Measurements from ENCODE around the gene TBC1D12.
A peak's percentile ranks its signal among the peaks of the same experiment; 100 is the strongest.
"Not testable (repeated sequence)": the region's sequence is repeated elsewhere in the genome, so short reads cannot be mapped to it uniquely, and the experiment has no call there.

Gene TBC1D12

GRCh38 chr10:94383530-94383929 is 18.8 kb upstream of the TBC1D12 start:
- no peak for TF ChIP-seq ZFX (IDR thresholded peaks at IDR 0.05; ENCODE audit: borderline replicate concordance)
- no peak overlapping the region for H3K27ac ChIP-seq

DNA sequence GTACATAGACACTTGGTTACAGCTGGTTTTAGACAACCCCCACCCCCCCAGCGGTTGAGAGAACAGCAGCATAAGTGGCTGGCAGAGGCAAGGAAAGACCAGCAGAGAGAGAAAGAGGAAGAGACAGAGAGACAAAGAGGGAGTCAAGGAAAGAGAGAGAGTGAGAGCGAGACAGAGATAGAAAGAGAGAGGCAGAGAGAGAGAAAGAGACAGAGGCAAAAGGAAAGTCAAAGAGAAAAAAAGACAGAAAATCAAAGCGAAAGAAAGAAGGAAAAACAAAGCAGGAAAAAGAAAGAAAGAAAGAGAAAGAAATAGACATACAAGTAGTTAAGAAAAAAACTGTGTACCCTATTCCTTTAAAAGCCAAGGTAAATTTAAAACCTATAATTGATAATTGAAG is 16.6 kb upstream of the TBC1D12 start:
- not testable (repeated sequence) for H3K27ac ChIP-seq

- not testable (repeated sequence) for H3K27ac ChIP-seq
Measured at GRCh38 chr10:94392117-94392516, 10.2 kb upstream of the TBC1D12 start.

- TF ChIP-seq ZFX (IDR thresholded peaks at IDR 0.05; ENCODE audit: borderline replicate concordance), result no peak
- TF ChIP-seq, protein P1, sequence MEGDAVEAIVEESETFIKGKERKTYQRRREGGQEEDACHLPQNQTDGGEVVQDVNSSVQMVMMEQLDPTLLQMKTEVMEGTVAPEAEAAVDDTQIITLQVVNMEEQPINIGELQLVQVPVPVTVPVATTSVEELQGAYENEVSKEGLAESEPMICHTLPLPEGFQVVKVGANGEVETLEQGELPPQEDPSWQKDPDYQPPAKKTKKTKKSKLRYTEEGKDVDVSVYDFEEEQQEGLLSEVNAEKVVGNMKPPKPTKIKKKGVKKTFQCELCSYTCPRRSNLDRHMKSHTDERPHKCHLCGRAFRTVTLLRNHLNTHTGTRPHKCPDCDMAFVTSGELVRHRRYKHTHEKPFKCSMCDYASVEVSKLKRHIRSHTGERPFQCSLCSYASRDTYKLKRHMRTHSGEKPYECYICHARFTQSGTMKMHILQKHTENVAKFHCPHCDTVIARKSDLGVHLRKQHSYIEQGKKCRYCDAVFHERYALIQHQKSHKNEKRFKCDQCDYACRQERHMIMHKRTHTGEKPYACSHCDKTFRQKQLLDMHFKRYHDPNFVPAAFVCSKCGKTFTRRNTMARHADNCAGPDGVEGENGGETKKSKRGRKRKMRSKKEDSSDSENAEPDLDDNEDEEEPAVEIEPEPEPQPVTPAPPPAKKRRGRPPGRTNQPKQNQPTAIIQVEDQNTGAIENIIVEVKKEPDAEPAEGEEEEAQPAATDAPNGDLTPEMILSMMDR (IDR thresholded peaks at IDR 0.05), result no peak
- no peak overlapping the region for H3K27ac ChIP-seq
Measured at GRCh38 chr10:94397549-94398370, 4.6 kb upstream of the TBC1D12 start.

DNA sequence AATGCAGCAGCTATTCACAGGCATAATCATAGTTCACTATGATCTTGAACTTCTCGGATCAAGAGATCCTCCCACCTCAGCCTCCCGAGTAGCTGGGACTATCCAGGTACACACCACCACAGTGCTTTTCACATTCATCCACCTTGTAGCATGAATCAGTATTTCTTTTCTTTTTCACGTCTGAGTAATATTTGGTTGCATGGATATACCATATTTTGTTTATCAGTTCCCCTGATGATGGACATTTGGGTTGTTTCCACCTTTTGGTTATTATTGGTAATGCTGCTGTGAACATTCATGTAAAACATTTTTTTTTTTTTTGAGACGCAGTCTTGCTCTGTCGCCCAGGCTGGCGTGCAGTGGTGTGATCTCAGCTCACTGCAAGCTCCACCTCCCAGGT is 3.6 kb upstream of the TBC1D12 start:
- no peak overlapping the region for H3K27ac ChIP-seq
- no peak for TF ChIP-seq ZFX (IDR thresholded peaks at IDR 0.05; ENCODE audit: borderline replicate concordance)
- TF ChIP-seq, protein P1 (IDR thresholded peaks at IDR 0.05), result no peak

- H3K27ac ChIP-seq, result peak overlapping the region; percentile 94
- TF ChIP-seq ZFX (IDR thresholded peaks at IDR 0.05; ENCODE audit: borderline replicate concordance), result no peak
- TF ChIP-seq, protein P1 (IDR thresholded peaks at IDR 0.05), result 0 out of 2 replicates have a peak, but pooled peaks have one; percentile 1
Measured at GRCh38 chr10:94402843-94403379, 570 bp downstream of the TBC1D12 start.

- TF ChIP-seq, protein P1 (IDR thresholded peaks at IDR 0.05), result no peak
- no peak for TF ChIP-seq ZFX (IDR thresholded peaks at IDR 0.05; ENCODE audit: borderline replicate concordance)
- peak overlapping the region; percentile 94 for H3K27ac ChIP-seq
Measured at GRCh38 chr10:94403380-94404213, 1.3 kb downstream of the TBC1D12 start.

- no peak overlapping the region for H3K27ac ChIP-seq
- TF ChIP-seq, protein P1 (IDR thresholded peaks at IDR 0.05), result no peak
- no peak for TF ChIP-seq ZFX (IDR thresholded peaks at IDR 0.05; ENCODE audit: borderline replicate concordance)
Measured at GRCh38 chr10:94405406-94405805, 3.1 kb downstream of the TBC1D12 start.
